ENCODE results near the gene STYXL1.

STYXL1 gene

DNA sequence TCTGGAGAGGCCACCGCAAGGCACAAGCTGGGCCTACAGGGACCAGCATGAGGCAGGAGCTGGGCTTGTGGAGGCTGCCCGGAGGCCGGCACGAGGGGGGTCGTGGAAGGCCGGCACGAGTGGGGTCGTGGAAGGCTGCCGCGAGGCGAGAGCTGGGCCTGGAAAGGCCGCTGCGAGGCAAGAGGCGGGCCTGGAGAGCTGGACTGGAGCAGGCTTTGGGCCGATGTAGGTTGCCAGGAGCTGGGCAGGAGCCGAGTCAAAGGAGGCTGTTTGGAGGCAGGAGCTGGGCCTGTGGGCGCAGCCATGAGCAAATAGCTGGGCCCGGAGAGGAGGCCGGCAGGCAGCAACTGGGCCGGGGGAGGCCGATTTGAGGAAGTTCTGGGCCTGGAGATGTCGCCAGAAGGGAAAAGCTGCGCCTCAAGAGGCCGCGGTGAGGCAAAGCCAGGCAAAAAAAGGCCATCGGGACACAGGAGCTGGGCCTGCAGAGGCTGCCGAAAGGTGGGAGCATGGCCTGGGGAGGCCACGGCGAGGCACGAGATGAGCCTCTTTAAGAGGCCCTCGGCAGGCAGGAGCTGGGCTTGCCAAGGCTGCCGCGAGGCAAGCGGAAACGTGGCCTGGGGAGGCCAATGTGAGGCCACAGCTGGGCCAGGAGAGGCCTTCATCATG, 26.6 kb upstream of the STYXL1 start:
- no peaks in the 10 kb centered on the region for H3K9me3 Mint-ChIP-seq
- no peaks in the 10 kb centered on the region for H3K27me3 Mint-ChIP-seq
- no peak for ATAC-seq (replicated peaks)
- peaks cover 2 to 6% of the 10 kb centered on the region in 2 donors for H3K4me1 Mint-ChIP-seq (ENCODE audit: low read depth in 2 of 2)
- DNase-seq = no peak
- H3K4me3 Mint-ChIP-seq = no peak overlapping the region
- H3K36me3 Mint-ChIP-seq (ENCODE audit: insufficient read depth) = no peaks in the 10 kb centered on the region
- peak overlapping the region in 1 of 2 donors; percentile 41 for H3K27ac Mint-ChIP-seq

DNA sequence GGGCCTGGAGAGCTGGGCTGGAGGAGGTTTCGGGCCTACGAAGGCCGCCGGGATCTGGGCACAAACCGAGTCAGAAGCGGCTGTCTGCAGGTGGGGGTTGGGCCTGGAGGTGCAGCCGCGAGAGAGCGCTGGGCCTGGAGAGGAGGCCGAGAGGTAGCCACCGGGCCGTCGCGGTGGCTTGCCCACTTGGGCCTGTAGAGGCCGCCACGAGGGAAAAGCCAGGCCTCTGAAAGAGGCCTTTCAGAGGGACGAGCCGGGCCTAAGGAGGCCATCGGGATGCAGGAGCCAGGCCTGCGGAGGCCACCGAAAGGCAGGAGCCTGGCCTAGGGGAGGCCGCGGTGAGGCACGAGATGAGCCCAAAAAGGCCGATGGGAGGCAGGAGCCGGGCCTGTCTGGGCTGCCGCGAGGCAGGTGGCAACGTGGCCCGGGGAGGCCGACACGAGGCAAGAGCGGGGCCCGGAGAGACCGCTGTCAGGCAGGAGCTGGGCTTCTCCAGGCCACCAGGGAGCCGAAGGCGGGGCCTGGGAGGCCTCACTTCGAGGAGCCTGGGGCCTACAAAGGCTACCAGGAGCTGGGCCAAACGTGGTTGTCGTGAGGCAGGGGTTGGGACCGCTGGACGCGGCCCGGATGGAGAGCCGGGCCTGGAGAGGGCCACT, 25.7 kb upstream of the STYXL1 start:
- H3K9me3 Mint-ChIP-seq = no peaks in the 10 kb centered on the region
- DNase-seq (no peak), ATAC-seq (replicated peaks) (no peak)
- H3K27ac Mint-ChIP-seq = peak overlapping the region in 1 of 2 donors; percentile 41
- H3K4me1 Mint-ChIP-seq (ENCODE audit: low read depth in 2 of 2) = peaks cover 2 to 6% of the 10 kb centered on the region in 2 donors
- no peaks in the 10 kb centered on the region for H3K27me3 Mint-ChIP-seq
- H3K36me3 Mint-ChIP-seq (ENCODE audit: insufficient read depth) = no peaks in the 10 kb centered on the region
- no peak overlapping the region for H3K4me3 Mint-ChIP-seq

DNA sequence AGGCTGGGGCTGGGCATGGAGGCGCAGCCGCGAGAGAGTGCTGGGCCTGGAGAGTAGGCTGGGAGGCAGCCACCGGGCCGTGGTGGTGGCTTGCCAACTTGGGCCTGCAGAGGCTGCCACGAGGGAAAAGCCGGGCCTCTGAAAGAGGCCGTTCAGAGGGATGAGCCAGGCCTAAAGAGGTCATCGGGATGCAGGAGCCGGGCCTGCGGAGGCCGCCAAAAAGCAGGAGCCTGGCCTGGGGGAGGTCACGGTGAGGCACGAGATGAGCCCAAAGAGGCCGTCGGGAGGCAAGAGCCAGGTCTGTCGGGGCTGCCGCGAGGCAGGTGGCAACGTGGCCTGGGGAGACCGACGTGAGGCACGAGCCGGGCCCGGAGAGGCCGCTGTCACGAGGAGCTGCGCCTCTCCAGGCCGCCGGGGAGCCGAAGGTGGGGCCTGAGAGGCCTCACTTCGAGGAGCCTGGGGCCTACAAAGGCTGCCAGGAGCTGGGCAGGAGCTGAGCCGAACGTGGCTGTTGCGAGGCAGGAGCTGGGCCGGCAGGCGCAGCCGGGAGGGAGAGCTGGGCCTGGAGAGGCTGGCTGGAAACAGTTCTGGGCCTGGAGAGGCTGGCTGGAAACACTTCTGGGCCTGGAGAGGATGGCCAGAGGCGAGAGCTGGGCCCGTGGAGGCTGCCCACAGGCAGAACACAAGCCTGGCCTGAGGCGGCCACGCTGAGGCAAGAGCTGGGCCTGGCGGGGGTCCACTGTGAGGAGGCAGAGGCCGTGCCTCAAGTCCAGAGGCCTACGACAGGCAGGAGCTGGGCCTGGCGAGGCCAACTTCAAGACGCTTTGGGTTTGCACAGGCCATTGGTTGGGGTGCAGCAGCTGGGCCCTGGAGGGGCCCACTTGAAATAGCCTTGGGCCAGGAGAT, 24.7 kb upstream of the STYXL1 start:
- Mint-ChIP-seq H3K36me3 (ENCODE audit: insufficient read depth) (no peaks in the 10 kb centered on the region), H3K4me3 (no peak overlapping the region), H3K9me3 (no peaks in the 10 kb centered on the region), H3K27ac (no peak overlapping the region), H3K27me3 (no peaks in the 10 kb centered on the region), H3K4me1 (ENCODE audit: low read depth in 2 of 2) (peaks cover 2 to 6% of the 10 kb centered on the region in 2 donors)
- DNase-seq = no peak
- ATAC-seq (replicated peaks) = no peak

DNA sequence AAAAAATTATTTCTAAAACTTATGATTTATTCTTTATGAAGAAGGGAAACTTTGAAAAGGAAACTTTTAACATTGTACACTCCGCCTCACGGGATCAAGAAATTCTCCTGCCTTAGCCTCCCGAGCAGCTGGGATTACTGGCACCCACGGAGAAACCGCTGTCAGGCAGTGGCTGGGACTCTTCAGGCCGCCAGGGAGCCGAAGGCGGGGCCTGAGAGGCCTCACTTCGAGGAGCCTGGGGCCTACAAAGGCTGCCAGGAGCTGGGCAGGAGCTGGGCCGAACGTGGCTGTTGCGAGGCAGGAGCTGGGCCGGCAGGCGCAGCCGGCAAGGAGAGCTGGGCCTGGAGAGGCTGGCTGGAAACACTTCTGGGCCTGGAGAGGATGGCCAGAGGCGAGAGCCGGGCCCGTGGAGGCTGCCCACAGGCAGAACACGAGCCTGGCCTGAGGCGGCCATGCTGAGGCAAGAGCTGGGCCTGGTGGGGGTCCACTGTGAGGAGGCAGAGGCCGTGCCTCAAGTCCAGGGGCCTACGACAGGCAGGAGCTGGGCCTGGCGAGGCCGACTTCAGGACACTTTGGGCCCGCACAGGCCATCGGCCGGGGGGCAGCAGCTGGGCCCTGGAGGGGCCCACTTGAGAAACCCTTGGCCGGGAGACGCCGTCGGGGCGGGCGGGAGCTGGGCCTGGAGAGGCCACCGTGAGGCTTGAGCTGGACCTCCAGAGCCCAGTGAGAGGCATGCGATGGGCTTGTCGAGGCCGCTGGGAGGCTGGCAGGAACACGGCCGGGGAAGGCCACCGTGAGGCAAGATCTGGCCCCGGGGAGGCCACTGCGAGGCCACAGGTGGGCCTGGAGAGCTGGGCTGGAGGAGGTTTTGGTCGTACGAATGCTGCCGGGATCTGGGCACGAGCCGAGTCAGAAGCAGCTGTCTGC, 23.8 kb upstream of the STYXL1 start:
- peaks cover 4% of the 10 kb centered on the region for H3K36me3 Mint-ChIP-seq (ENCODE audit: insufficient read depth)
- ATAC-seq (replicated peaks) = no peak
- no peaks in the 10 kb centered on the region for H3K9me3 Mint-ChIP-seq
- no peaks in the 10 kb centered on the region for H3K27me3 Mint-ChIP-seq
- no peaks in the 10 kb centered on the region for H3K4me1 Mint-ChIP-seq (ENCODE audit: low read depth in 2 of 2)
- no peak overlapping the region for H3K4me3 Mint-ChIP-seq
- no peak for DNase-seq
- no peak overlapping the region for H3K27ac Mint-ChIP-seq

DNA sequence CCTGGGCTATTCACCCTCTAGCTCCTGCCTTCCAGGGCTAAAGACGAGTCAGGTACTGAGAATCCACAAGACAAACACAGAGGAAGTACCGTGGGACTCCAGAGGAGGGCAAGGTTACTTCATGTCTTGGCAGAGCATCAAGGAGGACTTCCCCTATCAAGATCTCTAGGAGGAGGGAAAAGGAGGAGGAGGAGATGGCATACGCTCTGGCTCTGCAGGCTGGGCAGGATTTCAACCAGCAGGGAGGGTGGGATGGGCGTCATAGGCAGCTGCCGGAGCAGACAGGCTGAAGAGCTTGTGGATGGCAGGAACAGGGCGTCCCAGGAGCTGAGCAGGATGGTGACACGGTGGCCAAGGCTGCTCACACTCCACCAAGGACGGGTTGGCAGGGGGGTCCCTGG, 21.4 kb upstream of the STYXL1 start:
- peaks cover 20% of the 10 kb centered on the region for H3K36me3 Mint-ChIP-seq (ENCODE audit: insufficient read depth)
- H3K27me3 Mint-ChIP-seq = no peaks in the 10 kb centered on the region
- DNase-seq = no peak
- H3K27ac Mint-ChIP-seq = peak overlapping the region in 1 of 2 donors; percentile 51
- no peak for ATAC-seq (replicated peaks)
- H3K4me3 Mint-ChIP-seq = no peak overlapping the region
- H3K9me3 Mint-ChIP-seq = no peaks in the 10 kb centered on the region
- H3K4me1 Mint-ChIP-seq (ENCODE audit: low read depth in 2 of 2) = no peaks in the 10 kb centered on the region

DNA sequence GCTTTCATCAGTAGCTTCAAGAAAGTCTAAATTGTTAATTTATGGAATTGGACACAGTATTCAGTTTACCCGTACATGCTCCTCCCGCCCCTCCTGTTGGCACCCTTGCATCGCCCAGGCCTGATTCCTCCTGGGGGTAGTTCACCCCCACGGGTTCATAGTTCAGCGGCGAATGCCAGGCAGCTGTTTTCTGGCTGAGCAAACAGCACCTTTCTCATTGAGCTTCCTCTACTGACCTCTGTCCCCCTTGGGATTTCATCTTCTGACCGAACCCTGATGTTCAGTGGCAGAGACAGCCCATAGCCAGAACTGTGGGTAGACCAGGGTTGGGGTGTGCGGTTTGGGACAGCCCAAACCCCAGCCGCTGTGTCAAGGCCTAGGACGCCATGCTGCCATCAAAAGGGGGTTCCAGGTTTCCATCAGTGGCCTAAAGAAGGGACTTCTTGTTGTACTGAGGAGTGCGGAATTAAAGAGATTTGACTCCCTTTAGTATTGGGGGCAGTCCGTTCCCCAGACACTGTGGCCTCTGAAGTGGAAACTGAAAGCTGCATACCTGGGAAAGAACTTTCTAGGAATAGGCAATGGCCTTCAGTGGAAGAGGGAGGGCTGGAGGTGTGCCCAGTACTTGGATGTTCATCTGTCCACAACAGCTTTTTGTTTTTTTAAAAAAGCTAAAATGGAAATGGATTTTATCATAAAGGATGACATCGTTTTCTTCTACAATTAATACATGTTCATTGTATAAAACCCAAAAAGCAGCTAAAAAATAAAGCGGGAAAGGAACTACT, 19.1 kb upstream of the STYXL1 start:
- H3K27ac Mint-ChIP-seq = no peak overlapping the region
- no peaks in the 10 kb centered on the region for H3K4me1 Mint-ChIP-seq (ENCODE audit: low read depth in 2 of 2)
- no peak overlapping the region for H3K4me3 Mint-ChIP-seq
- no peaks in the 10 kb centered on the region for H3K27me3 Mint-ChIP-seq
- H3K36me3 Mint-ChIP-seq (ENCODE audit: insufficient read depth) = peaks cover 35% of the 10 kb centered on the region
- ATAC-seq (replicated peaks) = no peak
- no peak for DNase-seq
- H3K9me3 Mint-ChIP-seq = no peaks in the 10 kb centered on the region

DNA sequence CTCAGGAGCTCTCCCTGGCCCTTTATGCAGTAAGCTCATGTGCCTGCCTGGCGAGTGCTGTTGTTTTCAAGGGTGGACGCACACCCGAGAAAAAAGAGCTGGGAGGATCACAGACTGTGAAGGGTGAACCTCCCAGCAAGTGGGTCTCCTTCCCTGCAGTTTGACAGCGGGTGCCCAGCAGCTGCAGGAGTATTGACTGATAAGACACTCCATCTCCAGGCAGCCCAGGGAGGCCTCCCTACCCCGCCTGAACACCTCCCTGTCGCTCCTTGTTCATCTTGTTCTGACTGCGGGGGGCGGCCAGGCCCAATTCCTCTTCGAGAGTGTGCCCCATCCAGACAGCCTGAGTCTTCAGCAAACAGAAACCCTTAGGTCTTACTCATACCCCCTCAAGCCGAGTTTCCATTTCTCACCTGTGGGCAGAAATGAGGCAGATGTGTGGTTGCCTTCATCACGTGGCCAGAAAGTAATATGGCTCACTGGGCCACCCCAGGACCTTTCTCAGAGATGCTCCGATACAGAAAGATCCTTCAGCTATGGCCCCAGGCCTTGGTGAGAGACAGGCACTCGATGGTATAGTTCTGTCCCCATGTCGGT, 17.3 kb upstream of the STYXL1 start:
- Mint-ChIP-seq H3K36me3 (ENCODE audit: insufficient read depth) (peaks cover 53% of the 10 kb centered on the region), H3K9me3 (no peaks in the 10 kb centered on the region), H3K4me3 (no peak overlapping the region), H3K27ac (peak overlapping the region in 1 of 2 donors; percentile 71), H3K4me1 (ENCODE audit: low read depth in 2 of 2) (no peaks in the 10 kb centered on the region), H3K27me3 (no peaks in the 10 kb centered on the region)
- ATAC-seq (replicated peaks) (no peak), DNase-seq (no peak)

DNA sequence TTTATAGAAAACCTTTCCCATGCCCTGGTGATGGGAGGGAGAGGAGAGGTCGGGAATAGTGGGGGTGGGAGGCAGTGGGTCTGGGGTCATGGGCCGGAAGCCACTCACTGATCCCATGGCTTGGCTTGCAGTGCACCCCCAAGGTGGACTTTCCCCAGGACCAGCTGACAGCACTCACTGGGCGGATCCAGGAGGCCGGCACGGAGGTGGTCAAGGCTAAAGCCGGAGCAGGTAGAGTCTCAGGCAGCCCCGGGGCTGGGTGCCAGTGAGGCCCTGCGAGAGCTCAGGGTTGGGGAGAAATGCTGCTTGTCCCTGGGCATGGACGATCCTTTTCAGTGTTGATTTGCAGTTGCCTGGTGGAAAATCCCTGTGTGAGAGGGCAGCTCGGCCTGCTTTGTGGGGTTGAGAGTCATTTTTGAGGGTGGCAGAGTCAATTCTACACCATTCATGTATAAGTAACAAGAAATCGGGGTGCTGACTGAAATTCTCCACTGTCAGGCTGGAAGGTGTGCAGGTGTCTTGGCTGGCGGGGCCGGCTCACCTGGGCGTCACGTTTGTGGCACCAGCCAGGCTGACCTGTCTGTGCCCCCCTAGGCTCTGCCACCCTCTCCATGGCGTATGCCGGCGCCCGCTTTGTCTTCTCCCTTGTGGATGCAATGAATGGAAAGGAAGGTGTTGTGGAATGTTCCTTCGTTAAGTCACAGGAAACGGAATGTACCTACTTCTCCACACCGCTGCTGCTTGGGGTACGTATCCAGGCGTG, 16.6 kb upstream of the STYXL1 start:
- no peak for ATAC-seq (replicated peaks)
- peaks cover 60% of the 10 kb centered on the region for H3K36me3 Mint-ChIP-seq (ENCODE audit: insufficient read depth)

DNA sequence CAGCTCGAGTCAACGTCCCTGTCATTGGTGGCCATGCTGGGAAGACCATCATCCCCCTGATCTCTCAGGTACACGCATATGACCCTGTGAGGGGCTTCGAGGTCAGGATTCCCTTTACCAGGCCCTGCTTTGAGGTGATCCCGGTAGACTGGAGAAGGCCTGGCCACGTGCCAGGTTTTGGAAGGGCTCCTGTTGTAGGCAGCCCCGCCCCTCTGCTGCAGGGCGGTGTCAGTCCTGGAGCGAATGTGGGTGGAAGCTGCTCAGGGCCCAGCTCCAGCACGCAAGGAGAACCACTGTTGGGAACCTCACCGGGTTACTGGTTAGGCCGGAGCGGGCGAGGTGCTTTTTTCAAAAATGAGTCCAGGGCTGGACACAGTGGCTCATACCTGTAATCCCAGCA, 15.7 kb upstream of the STYXL1 start:
- Mint-ChIP-seq H3K4me3 (no peak overlapping the region), H3K36me3 (ENCODE audit: insufficient read depth) (peaks cover 68% of the 10 kb centered on the region), H3K9me3 (no peaks in the 10 kb centered on the region), H3K4me1 (ENCODE audit: low read depth in 2 of 2) (no peaks in the 10 kb centered on the region), H3K27ac (no peak overlapping the region), H3K27me3 (no peaks in the 10 kb centered on the region)
- no peak for DNase-seq
- ATAC-seq (replicated peaks) = no peak

More for the DNA sequence above, 16.6 kb upstream of the STYXL1 start:
- Mint-ChIP-seq H3K4me1 (ENCODE audit: low read depth in 2 of 2) (no peaks in the 10 kb centered on the region), H3K9me3 (no peaks in the 10 kb centered on the region), H3K27me3 (no peaks in the 10 kb centered on the region), H3K4me3 (no peak overlapping the region), H3K27ac (no peak overlapping the region)
- no peak for DNase-seq

DNA sequence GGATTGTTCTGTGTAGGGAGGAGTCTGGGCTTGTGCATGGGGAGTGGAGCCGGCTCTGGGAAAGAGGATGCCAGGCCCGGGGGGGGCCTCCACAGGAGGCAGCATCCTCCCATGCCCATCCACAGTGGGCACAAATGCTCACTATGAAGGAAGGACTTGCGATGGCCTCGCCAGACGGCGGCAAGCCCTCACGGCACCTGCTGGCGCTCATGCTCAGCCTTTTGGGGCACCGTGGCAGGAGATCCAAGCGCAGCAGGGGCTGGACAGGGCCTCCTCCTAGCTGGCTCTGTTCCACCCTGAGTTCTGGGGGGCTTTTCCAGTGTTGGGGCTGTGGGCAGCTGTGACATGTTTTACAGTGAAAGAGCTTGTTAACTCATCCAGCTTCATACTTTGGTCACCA, 15.3 kb upstream of the STYXL1 start:
- DNase-seq (no peak), ATAC-seq (replicated peaks) (no peak)
- no peaks in the 10 kb centered on the region for H3K9me3 Mint-ChIP-seq
- H3K4me3 Mint-ChIP-seq = no peak overlapping the region
- H3K36me3 Mint-ChIP-seq (ENCODE audit: insufficient read depth) = peaks cover 72% of the 10 kb centered on the region
- no peak overlapping the region for H3K27ac Mint-ChIP-seq
- no peaks in the 10 kb centered on the region for H3K27me3 Mint-ChIP-seq
- H3K4me1 Mint-ChIP-seq (ENCODE audit: low read depth in 2 of 2) = no peaks in the 10 kb centered on the region

DNA sequence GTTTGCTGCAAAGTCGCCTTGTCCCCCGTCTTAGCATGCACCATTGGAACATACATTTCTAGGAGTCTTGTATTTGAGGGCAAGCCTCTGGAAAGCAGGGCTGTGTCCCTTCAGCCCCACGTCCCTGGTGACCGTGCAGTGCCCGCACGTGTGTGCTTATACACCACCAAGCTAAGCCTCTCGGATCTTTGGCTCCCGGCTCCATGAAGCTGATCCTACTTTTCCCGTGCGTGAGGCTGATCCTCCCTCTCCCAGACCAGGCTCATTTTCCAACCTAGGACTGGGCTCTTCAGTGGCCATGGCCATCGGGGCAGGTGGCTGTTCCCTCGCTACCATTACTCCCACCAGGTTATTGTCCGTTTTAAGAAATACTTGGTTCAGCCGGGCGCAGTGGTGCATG, 14.5 kb upstream of the STYXL1 start:
- DNase-seq = no peak
- no peaks in the 10 kb centered on the region for H3K27me3 Mint-ChIP-seq
- H3K27ac Mint-ChIP-seq = peak overlapping the region; percentile 38 to 39
- H3K4me1 Mint-ChIP-seq (ENCODE audit: low read depth in 2 of 2) = no peaks in the 10 kb centered on the region
- no peak overlapping the region for H3K4me3 Mint-ChIP-seq
- H3K36me3 Mint-ChIP-seq (ENCODE audit: insufficient read depth) = peaks cover 80% of the 10 kb centered on the region
- H3K9me3 Mint-ChIP-seq = no peaks in the 10 kb centered on the region
- ATAC-seq (replicated peaks) = no peak

DNA sequence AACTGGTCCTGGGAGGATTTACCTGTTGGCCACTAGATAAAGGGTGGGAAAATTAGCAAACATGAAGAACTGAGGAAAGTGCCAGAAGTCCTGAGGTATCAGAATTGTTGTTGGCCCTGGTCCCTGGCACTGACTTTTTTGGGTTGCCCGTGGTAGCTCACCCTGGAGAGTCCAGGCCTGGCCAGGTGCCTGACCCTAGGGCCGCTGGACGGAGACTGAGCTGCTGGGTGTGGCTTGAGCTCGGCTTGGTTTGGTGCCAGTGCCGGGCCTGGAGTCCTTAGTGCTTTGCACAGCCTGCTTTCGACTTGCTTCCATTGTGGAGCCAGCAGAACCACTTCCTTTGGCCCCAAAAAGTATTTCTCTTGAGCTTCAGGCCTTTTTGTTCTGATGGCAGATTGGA, 13.0 kb upstream of the STYXL1 start:
- no peaks in the 10 kb centered on the region for H3K9me3 Mint-ChIP-seq
- no peak overlapping the region for H3K4me3 Mint-ChIP-seq
- H3K36me3 Mint-ChIP-seq (ENCODE audit: insufficient read depth) = peaks cover 74% of the 10 kb centered on the region
- H3K4me1 Mint-ChIP-seq (ENCODE audit: low read depth in 2 of 2) = no peaks in the 10 kb centered on the region
- H3K27ac Mint-ChIP-seq = no peak overlapping the region
- no peaks in the 10 kb centered on the region for H3K27me3 Mint-ChIP-seq
- DNase-seq = no peak
- ATAC-seq (replicated peaks) = no peak

Measured in effector memory CD8-positive, alpha-beta T cell (primary cell).